KG1 (cell line): ENCODE measurements around the gene FAM217B.

Experiments
- DNase-seq: peaks from one replicate; lab custom pipeline; 2025; lab: John Stamatoyannopoulos, UW

Gene FAM217B

GRCh38 chr20:59940129-59940955 lies at the start of gene FAM217B, which contains the start of gene PPP1R3D:
FAM217B (plus strand) TSS chr20:59940389; CDS start chr20:59943944, 3,555 bp downstream.
PPP1R3D (minus strand) TSS chr20:59940305; CDS start chr20:59939931, 374 bp downstream.
- peak; percentile 86 for DNase-seq

- no peak for DNase-seq
These were observed 48.6 kb upstream of the FAM217B start for GRCh38 chr20:59891581-59891980.

- DNase-seq: no peak
These were observed 44.3 kb upstream of the FAM217B start for GRCh38 chr20:59895908-59896307.

- no peak for DNase-seq
These were observed 37.7 kb upstream of the FAM217B start for GRCh38 chr20:59902470-59902869.

- DNase-seq: no peak
These were observed 36.6 kb upstream of the FAM217B start for GRCh38 chr20:59903621-59904020.

- no peak for DNase-seq
These were observed 31.3 kb upstream of the FAM217B start for GRCh38 chr20:59908855-59909254.

GRCh38 chr20:59911041-59911440 lies 29.1 kb upstream of the FAM217B start:
- no peak for DNase-seq

- no peak for DNase-seq
These were observed 27.6 kb upstream of the FAM217B start for GRCh38 chr20:59912609-59913008.

GRCh38 chr20:59920944-59921343 lies 19.2 kb upstream of the FAM217B start:
- no peak for DNase-seq

- DNase-seq: no peak
These were observed 16.7 kb upstream of the FAM217B start for GRCh38 chr20:59923514-59923913.

- no peak for DNase-seq
These were observed 14.8 kb upstream of the FAM217B start for GRCh38 chr20:59925359-59925758.

- no peak for DNase-seq
These were observed 14.3 kb upstream of the FAM217B start for GRCh38 chr20:59925899-59926298.

GRCh38 chr20:59931511-59932312 lies 8.5 kb upstream of the FAM217B start:
- no peak for DNase-seq

- no peak for DNase-seq
These were observed 7.4 kb upstream of the FAM217B start for GRCh38 chr20:59932616-59933295.

- DNase-seq: no peak
These were observed 6.8 kb upstream of the FAM217B start, which contains the start of gene SYCP2 for GRCh38 chr20:59933296-59933848. SYCP2 (minus strand) TSS chr20:59933637; CDS start chr20:59922413, 11,224 bp downstream.

- peak; percentile 7 for DNase-seq
These were observed 6.2 kb upstream of the FAM217B start for GRCh38 chr20:59933849-59934585.

- DNase-seq: no peak
These were observed 4.6 kb upstream of the FAM217B start for GRCh38 chr20:59935457-59936185.

- no peak for DNase-seq
These were observed 3.8 kb upstream of the FAM217B start for GRCh38 chr20:59936409-59936808.

GRCh38 chr20:59937150-59937549 lies 3.0 kb upstream of the FAM217B start:
- no peak for DNase-seq

GRCh38 chr20:59938221-59938620 lies 2.0 kb upstream of the FAM217B start:
- no peak for DNase-seq

GRCh38 chr20:59938696-59939051 lies 1.5 kb upstream of the FAM217B start:
- DNase-seq: no peak
